K562 (cell line): ENCODE measurements around the gene TBCEL. TPM values are rescaled to one million over a fixed set of nuclear protein-coding genes. Genes with fewer than 3 reads are reported as not detected.

ENCODE experiments used
- ZNF253 ChIP-seq: fragments of 250-450 bp; sonication (Bioruptor Pico); conservative IDR thresholded peaks from 2 replicates; pipeline ENCODE4 v1.6.1; 2021; ENCODE audit warnings: mild to moderate bottlenecking
- polyA plus RNA-seq, 8 experiments: library from polyadenylated mRNA; depleted of rRNA in 4 of 8; stranded (reverse) in 5 of 8; unstranded in 3 of 8; fragments of >200 nt; fragmentation: Nextera tagmentation in 2 of 8; fragmentation: Illumina TruSeq in 1 of 8; extraction: Ambion mirVana in 2 of 8; extraction: Trizol in 1 of 8; gene quantifications; 2 replicates each; pipeline versions ENCODE4 v1.2.1 to v1.2.3, GENCODE V29; 2011 to 2014; ENCODE audit warnings: inconsistent platforms in 1 of 8, missing spikeins in 1 of 8
- total RNA-seq, 7 experiments: library from RNA; depleted of rRNA in 6 of 7; stranded (reverse); fragments of >200 nt in 6 of 7; fragmentation: Illumina TruSeq in 2 of 7; extraction: Trizol in 2 of 7; gene quantifications; 2 replicates each; pipeline versions ENCODE4 v1.2.1 to v1.2.3, GENCODE V29; 2011 to 2021; ENCODE audit warnings: low replicate concordance in 1 of 7
- TF ChIP-seq, protein P1 (sequence below), 2 experiments: fragments of 450-650 bp; formaldehyde crosslinking in 1 of 2; IDR thresholded peaks; 2 replicates each; pipeline versions ENCODE4 v1.4.0 to v1.6.1; 2014 to 2020; ENCODE audit warnings: mild to moderate bottlenecking in 2 of 2, borderline replicate concordance in 1 of 2, low read depth in 1 of 2
- TF ChIP-seq, protein P2 (sequence below): fragments of 200-600 bp; sonication (generic); IDR thresholded peaks from one replicate; pipeline ENCODE4 v1.6.1; 2012; ENCODE audit warnings: mild to moderate bottlenecking, low read depth, low read length, inconsistent platforms
- TF ChIP-seq, protein P3 (sequence below): fragments of 250-450 bp; sonication (Bioruptor Pico); IDR thresholded peaks from 2 replicates; pipeline ENCODE4 v1.8.0; 2021; ENCODE audit warnings: mild to moderate bottlenecking, moderate library complexity

Gene TBCEL
- total and polyA plus RNA-seq, 9 of the 15 experiments (the other 6 are each of a cell fraction or from before 2014, with no cell fraction given), result 0.39 to 2.3 (median 1.4) TPM

DNA sequence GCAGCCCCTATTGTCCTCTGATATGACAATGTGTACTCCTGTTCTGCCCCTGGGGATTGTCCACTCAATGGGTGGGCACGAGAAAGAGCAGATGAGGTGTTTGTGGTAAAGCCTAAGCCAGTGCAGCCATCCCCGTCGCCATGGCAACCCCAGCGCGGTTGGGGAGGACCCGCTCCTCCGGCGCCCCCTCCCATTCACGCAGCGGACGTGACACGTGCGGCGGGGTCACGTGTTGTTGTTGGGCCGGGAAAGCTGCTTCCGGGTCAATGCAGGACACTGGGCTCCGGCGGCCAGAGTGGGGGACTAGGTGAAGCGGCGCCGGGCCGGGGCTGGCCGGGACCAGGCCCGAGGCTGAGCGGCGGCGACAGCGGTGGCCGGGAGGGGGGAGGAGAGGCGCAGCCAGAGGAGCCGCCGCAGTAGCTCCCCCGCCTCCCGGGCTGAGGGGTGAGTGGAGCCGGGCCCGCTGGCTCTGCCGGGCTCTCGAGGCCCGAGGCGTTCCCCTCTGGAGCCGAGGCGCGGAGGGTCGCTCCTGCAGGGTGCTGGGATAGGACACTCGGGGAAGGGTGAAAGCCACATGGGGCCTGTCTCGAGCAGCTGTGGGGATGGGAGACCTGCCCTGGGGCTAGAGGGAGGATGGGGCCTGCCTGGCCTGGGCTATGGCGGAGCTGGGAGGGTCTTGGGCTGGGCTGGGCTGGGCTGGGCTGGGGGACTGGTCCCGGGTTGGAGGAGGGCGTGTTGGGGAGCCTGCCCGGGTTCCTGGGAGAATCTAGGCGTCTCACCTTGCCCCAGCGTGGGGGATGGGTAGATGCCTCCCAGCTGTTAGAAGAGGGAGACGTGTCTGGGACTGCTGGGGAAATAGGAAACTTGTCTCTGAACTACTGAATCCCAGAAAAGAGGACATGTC, at the start of gene TBCEL (continued):
- TF ChIP-seq, protein P1, sequence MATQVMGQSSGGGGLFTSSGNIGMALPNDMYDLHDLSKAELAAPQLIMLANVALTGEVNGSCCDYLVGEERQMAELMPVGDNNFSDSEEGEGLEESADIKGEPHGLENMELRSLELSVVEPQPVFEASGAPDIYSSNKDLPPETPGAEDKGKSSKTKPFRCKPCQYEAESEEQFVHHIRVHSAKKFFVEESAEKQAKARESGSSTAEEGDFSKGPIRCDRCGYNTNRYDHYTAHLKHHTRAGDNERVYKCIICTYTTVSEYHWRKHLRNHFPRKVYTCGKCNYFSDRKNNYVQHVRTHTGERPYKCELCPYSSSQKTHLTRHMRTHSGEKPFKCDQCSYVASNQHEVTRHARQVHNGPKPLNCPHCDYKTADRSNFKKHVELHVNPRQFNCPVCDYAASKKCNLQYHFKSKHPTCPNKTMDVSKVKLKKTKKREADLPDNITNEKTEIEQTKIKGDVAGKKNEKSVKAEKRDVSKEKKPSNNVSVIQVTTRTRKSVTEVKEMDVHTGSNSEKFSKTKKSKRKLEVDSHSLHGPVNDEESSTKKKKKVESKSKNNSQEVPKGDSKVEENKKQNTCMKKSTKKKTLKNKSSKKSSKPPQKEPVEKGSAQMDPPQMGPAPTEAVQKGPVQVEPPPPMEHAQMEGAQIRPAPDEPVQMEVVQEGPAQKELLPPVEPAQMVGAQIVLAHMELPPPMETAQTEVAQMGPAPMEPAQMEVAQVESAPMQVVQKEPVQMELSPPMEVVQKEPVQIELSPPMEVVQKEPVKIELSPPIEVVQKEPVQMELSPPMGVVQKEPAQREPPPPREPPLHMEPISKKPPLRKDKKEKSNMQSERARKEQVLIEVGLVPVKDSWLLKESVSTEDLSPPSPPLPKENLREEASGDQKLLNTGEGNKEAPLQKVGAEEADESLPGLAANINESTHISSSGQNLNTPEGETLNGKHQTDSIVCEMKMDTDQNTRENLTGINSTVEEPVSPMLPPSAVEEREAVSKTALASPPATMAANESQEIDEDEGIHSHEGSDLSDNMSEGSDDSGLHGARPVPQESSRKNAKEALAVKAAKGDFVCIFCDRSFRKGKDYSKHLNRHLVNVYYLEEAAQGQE (IDR thresholded peaks at IDR 0.05; ENCODE audit: borderline replicate concordance), result peak; percentile 73
- TF ChIP-seq, protein P1 (CRISPR knock-in tag; IDR thresholded peaks at IDR 0.05; ENCODE audit: low read depth), result no peak
- TF ChIP-seq, protein P2, sequence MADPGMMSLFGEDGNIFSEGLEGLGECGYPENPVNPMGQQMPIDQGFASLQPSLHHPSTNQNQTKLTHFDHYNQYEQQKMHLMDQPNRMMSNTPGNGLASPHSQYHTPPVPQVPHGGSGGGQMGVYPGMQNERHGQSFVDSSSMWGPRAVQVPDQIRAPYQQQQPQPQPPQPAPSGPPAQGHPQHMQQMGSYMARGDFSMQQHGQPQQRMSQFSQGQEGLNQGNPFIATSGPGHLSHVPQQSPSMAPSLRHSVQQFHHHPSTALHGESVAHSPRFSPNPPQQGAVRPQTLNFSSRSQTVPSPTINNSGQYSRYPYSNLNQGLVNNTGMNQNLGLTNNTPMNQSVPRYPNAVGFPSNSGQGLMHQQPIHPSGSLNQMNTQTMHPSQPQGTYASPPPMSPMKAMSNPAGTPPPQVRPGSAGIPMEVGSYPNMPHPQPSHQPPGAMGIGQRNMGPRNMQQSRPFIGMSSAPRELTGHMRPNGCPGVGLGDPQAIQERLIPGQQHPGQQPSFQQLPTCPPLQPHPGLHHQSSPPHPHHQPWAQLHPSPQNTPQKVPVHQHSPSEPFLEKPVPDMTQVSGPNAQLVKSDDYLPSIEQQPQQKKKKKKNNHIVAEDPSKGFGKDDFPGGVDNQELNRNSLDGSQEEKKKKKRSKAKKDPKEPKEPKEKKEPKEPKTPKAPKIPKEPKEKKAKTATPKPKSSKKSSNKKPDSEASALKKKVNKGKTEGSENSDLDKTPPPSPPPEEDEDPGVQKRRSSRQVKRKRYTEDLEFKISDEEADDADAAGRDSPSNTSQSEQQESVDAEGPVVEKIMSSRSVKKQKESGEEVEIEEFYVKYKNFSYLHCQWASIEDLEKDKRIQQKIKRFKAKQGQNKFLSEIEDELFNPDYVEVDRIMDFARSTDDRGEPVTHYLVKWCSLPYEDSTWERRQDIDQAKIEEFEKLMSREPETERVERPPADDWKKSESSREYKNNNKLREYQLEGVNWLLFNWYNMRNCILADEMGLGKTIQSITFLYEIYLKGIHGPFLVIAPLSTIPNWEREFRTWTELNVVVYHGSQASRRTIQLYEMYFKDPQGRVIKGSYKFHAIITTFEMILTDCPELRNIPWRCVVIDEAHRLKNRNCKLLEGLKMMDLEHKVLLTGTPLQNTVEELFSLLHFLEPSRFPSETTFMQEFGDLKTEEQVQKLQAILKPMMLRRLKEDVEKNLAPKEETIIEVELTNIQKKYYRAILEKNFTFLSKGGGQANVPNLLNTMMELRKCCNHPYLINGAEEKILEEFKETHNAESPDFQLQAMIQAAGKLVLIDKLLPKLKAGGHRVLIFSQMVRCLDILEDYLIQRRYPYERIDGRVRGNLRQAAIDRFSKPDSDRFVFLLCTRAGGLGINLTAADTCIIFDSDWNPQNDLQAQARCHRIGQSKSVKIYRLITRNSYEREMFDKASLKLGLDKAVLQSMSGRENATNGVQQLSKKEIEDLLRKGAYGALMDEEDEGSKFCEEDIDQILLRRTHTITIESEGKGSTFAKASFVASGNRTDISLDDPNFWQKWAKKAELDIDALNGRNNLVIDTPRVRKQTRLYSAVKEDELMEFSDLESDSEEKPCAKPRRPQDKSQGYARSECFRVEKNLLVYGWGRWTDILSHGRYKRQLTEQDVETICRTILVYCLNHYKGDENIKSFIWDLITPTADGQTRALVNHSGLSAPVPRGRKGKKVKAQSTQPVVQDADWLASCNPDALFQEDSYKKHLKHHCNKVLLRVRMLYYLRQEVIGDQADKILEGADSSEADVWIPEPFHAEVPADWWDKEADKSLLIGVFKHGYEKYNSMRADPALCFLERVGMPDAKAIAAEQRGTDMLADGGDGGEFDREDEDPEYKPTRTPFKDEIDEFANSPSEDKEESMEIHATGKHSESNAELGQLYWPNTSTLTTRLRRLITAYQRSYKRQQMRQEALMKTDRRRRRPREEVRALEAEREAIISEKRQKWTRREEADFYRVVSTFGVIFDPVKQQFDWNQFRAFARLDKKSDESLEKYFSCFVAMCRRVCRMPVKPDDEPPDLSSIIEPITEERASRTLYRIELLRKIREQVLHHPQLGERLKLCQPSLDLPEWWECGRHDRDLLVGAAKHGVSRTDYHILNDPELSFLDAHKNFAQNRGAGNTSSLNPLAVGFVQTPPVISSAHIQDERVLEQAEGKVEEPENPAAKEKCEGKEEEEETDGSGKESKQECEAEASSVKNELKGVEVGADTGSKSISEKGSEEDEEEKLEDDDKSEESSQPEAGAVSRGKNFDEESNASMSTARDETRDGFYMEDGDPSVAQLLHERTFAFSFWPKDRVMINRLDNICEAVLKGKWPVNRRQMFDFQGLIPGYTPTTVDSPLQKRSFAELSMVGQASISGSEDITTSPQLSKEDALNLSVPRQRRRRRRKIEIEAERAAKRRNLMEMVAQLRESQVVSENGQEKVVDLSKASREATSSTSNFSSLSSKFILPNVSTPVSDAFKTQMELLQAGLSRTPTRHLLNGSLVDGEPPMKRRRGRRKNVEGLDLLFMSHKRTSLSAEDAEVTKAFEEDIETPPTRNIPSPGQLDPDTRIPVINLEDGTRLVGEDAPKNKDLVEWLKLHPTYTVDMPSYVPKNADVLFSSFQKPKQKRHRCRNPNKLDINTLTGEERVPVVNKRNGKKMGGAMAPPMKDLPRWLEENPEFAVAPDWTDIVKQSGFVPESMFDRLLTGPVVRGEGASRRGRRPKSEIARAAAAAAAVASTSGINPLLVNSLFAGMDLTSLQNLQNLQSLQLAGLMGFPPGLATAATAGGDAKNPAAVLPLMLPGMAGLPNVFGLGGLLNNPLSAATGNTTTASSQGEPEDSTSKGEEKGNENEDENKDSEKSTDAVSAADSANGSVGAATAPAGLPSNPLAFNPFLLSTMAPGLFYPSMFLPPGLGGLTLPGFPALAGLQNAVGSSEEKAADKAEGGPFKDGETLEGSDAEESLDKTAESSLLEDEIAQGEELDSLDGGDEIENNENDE, result no peak
- no peak for TF ChIP-seq ZNF253 (CRISPR knock-in tag)
- TF ChIP-seq, protein P3, sequence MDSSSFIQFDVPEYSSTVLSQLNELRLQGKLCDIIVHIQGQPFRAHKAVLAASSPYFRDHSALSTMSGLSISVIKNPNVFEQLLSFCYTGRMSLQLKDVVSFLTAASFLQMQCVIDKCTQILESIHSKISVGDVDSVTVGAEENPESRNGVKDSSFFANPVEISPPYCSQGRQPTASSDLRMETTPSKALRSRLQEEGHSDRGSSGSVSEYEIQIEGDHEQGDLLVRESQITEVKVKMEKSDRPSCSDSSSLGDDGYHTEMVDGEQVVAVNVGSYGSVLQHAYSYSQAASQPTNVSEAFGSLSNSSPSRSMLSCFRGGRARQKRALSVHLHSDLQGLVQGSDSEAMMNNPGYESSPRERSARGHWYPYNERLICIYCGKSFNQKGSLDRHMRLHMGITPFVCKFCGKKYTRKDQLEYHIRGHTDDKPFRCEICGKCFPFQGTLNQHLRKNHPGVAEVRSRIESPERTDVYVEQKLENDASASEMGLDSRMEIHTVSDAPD (CRISPR knock-in tag), result no peak
